Immature natural killer cell (primary cell): ENCODE results near the gene MAD2L2. TPM values are rescaled to one million over a fixed set of nuclear protein-coding genes. Genes with fewer than 3 reads are reported as not detected.

Source experiments
- DNase-seq, 3 donors: peaks; one replicate each; pipeline ENCODE4 v3.0.0; 2022; ENCODE audit warnings: mixed read lengths in 1 of 3
- H3K27ac Mint-ChIP-seq, 6 donors: one replicate each; pipeline ENCODE4 v1.8.0; 2020; ENCODE audit warnings: mixed read lengths in 6 of 6, mild to moderate bottlenecking in 5 of 6, inconsistent platforms in 4 of 6, moderate library complexity in 3 of 6
- H3K27me3 Mint-ChIP-seq, 3 donors: one replicate each; pipeline ENCODE4 v1.8.0; 2020 to 2021; ENCODE audit warnings: low read depth in 3 of 3, mild to moderate bottlenecking in 3 of 3, mixed read lengths in 3 of 3, moderate library complexity in 3 of 3, inconsistent platforms in 1 of 3
- H3K36me3 Mint-ChIP-seq, 3 donors: one replicate each; pipeline ENCODE4 v1.8.0; 2020; ENCODE audit warnings: mixed read lengths in 3 of 3, inconsistent platforms in 2 of 3, mild to moderate bottlenecking in 2 of 3
- H3K4me1 Mint-ChIP-seq, 2 donors: one replicate each; pipeline ENCODE4 v1.8.0; 2020; ENCODE audit warnings: inconsistent platforms in 2 of 2, mild to moderate bottlenecking in 2 of 2, mixed read lengths in 2 of 2, moderate library complexity in 1 of 2
- H3K4me3 Mint-ChIP-seq, 5 donors: one replicate each; pipeline ENCODE4 v1.8.0; 2020; ENCODE audit warnings: mild to moderate bottlenecking in 5 of 5, mixed read lengths in 5 of 5, inconsistent platforms in 3 of 5, moderate library complexity in 3 of 5
- H3K9me3 Mint-ChIP-seq, 6 donors: one replicate each; pipeline ENCODE4 v1.8.0; 2020; ENCODE audit warnings: mild to moderate bottlenecking in 6 of 6, mixed read lengths in 6 of 6, inconsistent platforms in 4 of 6, moderate library complexity in 3 of 6
- polyA plus RNA-seq, 3 donors: library from polyadenylated mRNA; unstranded; fragments of 300-500 nt; fragmentation: Illumina TruSeq; gene quantifications; one replicate each; pipeline ENCODE4 v1.2.3, GENCODE V29; 2021

The MAD2L2 gene
- polyA plus RNA-seq, 3 donors from 2014 or later = 103 to 182 (median 163) TPM

DNA sequence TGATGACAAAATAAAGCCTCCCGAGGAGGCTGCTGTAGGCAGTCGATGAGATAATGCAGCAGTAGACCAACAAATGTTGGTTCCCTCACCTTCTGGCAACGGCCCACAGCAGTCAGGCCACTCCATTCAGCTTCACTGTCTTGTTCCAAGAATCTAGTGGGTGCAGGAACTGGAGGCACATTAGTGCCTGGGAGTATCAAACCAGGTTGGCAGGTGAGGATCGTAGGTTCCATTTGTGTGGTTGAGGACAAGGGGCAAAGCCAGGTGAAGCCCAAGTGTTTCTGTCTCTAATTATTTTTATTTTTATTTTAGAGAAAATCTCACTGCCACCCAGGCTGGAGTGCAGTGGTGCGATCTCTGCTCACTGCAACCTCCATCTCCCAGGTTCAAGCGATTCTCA is 40.0 kb downstream of the MAD2L2 start:
- H3K27me3 Mint-ChIP-seq = peaks cover 0 to 4% (median 2%) of the 10 kb centered on the region in 3 donors
- DNase-seq = no peak
- H3K4me3 Mint-ChIP-seq = no peak overlapping the region
- H3K36me3 Mint-ChIP-seq = no peaks in the 10 kb centered on the region
- H3K27ac Mint-ChIP-seq = no peak overlapping the region
- H3K9me3 Mint-ChIP-seq = peaks cover 0 to 2% (median 0%) of the 10 kb centered on the region in 6 donors
- no peaks in the 10 kb centered on the region for H3K4me1 Mint-ChIP-seq

GRCh38 chr1:11640101-11640500 is 40.8 kb downstream of the MAD2L2 start:
- Mint-ChIP-seq H3K4me1 (no peaks in the 10 kb centered on the region), H3K4me3 (no peak overlapping the region), H3K9me3 (peaks cover 0 to 2% (median 0%) of the 10 kb centered on the region in 6 donors), H3K36me3 (no peaks in the 10 kb centered on the region), H3K27me3 (peaks cover 0 to 4% (median 2%) of the 10 kb centered on the region in 3 donors), H3K27ac (no peak overlapping the region)
- no peak for DNase-seq

DNA sequence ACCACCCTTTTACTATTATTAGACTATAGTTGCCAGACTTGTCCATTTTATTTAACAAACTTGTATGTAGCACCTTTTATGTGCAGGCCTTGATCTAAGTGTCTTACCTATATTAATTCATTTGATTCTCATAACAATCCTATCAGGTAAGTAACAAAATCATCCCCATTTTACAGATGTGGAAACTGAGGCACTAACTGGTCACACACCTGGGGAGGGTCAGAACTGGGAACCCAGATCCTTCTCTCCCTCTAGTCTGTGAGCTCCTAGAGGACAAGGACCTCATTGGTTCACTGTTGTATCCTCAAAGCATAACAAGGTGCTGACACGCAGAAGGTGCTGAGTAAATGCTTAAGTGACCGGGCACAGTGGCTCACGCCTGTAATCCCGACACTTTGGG is 41.6 kb downstream of the MAD2L2 start:
- Mint-ChIP-seq H3K36me3 (no peaks in the 10 kb centered on the region), H3K27ac (no peak overlapping the region), H3K27me3 (peaks cover 0 to 4% (median 4%) of the 10 kb centered on the region in 3 donors), H3K4me1 (no peaks in the 10 kb centered on the region), H3K9me3 (peaks cover 0 to 2% (median 0%) of the 10 kb centered on the region in 6 donors), H3K4me3 (no peak overlapping the region)
- DNase-seq = no peak

GRCh38 chr1:11638121-11638520 is 42.8 kb downstream of the MAD2L2 start:
- Mint-ChIP-seq H3K36me3 (no peaks in the 10 kb centered on the region), H3K4me1 (no peaks in the 10 kb centered on the region), H3K27me3 (peaks cover 0 to 4% (median 4%) of the 10 kb centered on the region in 3 donors), H3K9me3 (peaks cover 0 to 2% (median 0%) of the 10 kb centered on the region in 6 donors), H3K4me3 (no peak overlapping the region), H3K27ac (no peak overlapping the region)
- DNase-seq = no peak

- Mint-ChIP-seq H3K36me3 (no peaks in the 10 kb centered on the region), H3K4me1 (no peaks in the 10 kb centered on the region), H3K4me3 (no peak overlapping the region), H3K9me3 (peaks cover 0 to 2% (median 0%) of the 10 kb centered on the region in 6 donors), H3K27me3 (peaks cover 0 to 6% (median 3%) of the 10 kb centered on the region in 3 donors), H3K27ac (no peak overlapping the region)
- DNase-seq = no peak
Observed at GRCh38 chr1:11634365-11635192, 46.4 kb downstream of the MAD2L2 start.

- no peak overlapping the region for H3K4me3 Mint-ChIP-seq
- H3K4me1 Mint-ChIP-seq = no peaks in the 10 kb centered on the region
- H3K9me3 Mint-ChIP-seq = no peaks in the 10 kb centered on the region
- no peak overlapping the region for H3K27ac Mint-ChIP-seq
- H3K27me3 Mint-ChIP-seq = peaks cover 0 to 13% (median 5%) of the 10 kb centered on the region in 3 donors
- H3K36me3 Mint-ChIP-seq = no peaks in the 10 kb centered on the region
- no peak for DNase-seq
Observed at GRCh38 chr1:11629184-11630016, 51.5 kb downstream of the MAD2L2 start.

DNA sequence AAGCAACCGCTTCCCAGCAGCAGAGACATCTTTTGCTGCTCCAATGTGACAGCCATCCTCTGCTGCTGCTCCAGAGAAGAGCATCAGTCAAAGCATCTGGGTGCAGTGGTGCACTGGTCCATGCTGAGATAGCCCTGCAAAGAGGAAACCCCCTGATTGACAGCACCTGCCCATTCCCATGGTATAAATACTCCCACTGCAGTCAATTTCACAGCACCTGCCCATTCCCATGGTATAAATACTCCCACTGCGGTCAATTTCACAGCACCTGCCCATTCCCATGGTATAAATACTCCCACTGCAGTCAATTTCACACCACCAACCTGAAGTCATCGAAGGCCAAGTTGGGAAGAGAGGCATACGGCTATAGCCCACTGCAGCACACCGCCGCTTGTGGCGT is 52.2 kb downstream of the MAD2L2 start:
- DNase-seq = no peak
- no peaks in the 10 kb centered on the region for H3K36me3 Mint-ChIP-seq
- H3K27ac Mint-ChIP-seq = no peak overlapping the region
- peaks cover 0 to 13% (median 5%) of the 10 kb centered on the region in 3 donors for H3K27me3 Mint-ChIP-seq
- no peak overlapping the region for H3K4me3 Mint-ChIP-seq
- no peaks in the 10 kb centered on the region for H3K4me1 Mint-ChIP-seq
- H3K9me3 Mint-ChIP-seq = no peaks in the 10 kb centered on the region

GRCh38 chr1:11626551-11626950 is 54.4 kb downstream of the MAD2L2 start:
- no peaks in the 10 kb centered on the region for H3K4me1 Mint-ChIP-seq
- H3K36me3 Mint-ChIP-seq = no peaks in the 10 kb centered on the region
- no peak overlapping the region for H3K27ac Mint-ChIP-seq
- no peak for DNase-seq
- H3K4me3 Mint-ChIP-seq = no peak overlapping the region
- no peaks in the 10 kb centered on the region for H3K9me3 Mint-ChIP-seq
- H3K27me3 Mint-ChIP-seq = peaks cover 5 to 13% (median 6%) of the 10 kb centered on the region in 3 donors

Other genes with a start within 250 kb of the MAD2L2 start
- under 1 TPM in 2 of 3 donors, not detected in 1; 0.37 to 0.66 TPM for gene DISP3, start 202.0 kb downstream of the MAD2L2 start, polyA plus RNA-seq
- 10 to 100 TPM in 2 of 3 donors, 1 to 10 TPM in 1; 5.6 to 15.5 (median 14.4) TPM for gene FBXO2, start 26.7 kb downstream of the MAD2L2 start, polyA plus RNA-seq
- 10 to 100 TPM in 2 of 3 donors, 1 to 10 TPM in 1; 8.6 to 13.4 (median 12.5) TPM for gene FBXO44, start 26.3 kb downstream of the MAD2L2 start, polyA plus RNA-seq
- 100 to 1,000 TPM; 105 to 164 (median 121) TPM for gene FBXO6, start 16.9 kb downstream of the MAD2L2 start, polyA plus RNA-seq
- gene DRAXIN, start 10.6 kb upstream of the MAD2L2 start, polyA plus RNA-seq = under 1 TPM; 0.29 to 0.94 (median 0.58) TPM
- 100 to 1,000 TPM; 319 to 591 (median 324) TPM for gene AGTRAP, start 55.0 kb upstream of the MAD2L2 start, polyA plus RNA-seq
- gene C1orf167, start 81.0 kb upstream of the MAD2L2 start, polyA plus RNA-seq = 1 to 10 TPM in 1 of 3 donors, not detected in 2; 3.0 TPM
- gene MTHFR, start 124.8 kb upstream of the MAD2L2 start, polyA plus RNA-seq = 10 to 100 TPM in 1 of 3 donors, 1 to 10 TPM in 2; 5.0 to 15.2 (median 7.6) TPM
- 1 to 10 TPM; 1.1 to 3.6 (median 1.5) TPM for gene CLCN6, start 125.0 kb upstream of the MAD2L2 start, polyA plus RNA-seq
- gene NPPA, start 166.6 kb upstream of the MAD2L2 start, polyA plus RNA-seq = not detected
- gene NPPB, start 177.8 kb upstream of the MAD2L2 start, polyA plus RNA-seq = not detected
- 10 to 100 TPM; 47.4 to 78.3 (median 52.0) TPM for gene KIAA2013, start 245.3 kb upstream of the MAD2L2 start, polyA plus RNA-seq